HG03039 (cell line): ENCODE measurements around the gene RBFOX2.
"Not testable (repeated sequence)": the region's sequence is repeated elsewhere in the genome, so short reads cannot be mapped to it uniquely, and the experiment has no call there.

Source experiments
- ATAC-seq: cut with Tn5 transposase; IDR thresholded peaks from one replicate; pipeline ENCODE4 v1.9.1; 2021; ENCODE audit warnings: mild to moderate bottlenecking, moderate library complexity; ENCODE audit not compliant: unreplicated experiment

The RBFOX2 gene

GRCh38 chr22:36044517-36044916 lies 15.9 kb upstream of the RBFOX2 start:
- ATAC-seq = not testable (repeated sequence)

- ATAC-seq = no peak
Observed at GRCh38 chr22:36042240-36042639, 13.6 kb upstream of the RBFOX2 start.

- no peak for ATAC-seq
Observed at GRCh38 chr22:36039125-36039524, 10.5 kb upstream of the RBFOX2 start.

GRCh38 chr22:36037102-36037758 lies 8.6 kb upstream of the RBFOX2 start:
- no peak for ATAC-seq

GRCh38 chr22:36036167-36036624 lies 7.6 kb upstream of the RBFOX2 start:
- no peak for ATAC-seq

- ATAC-seq = no peak
Observed at GRCh38 chr22:36032611-36033010, 4.0 kb upstream of the RBFOX2 start.

- ATAC-seq = no peak
Observed at GRCh38 chr22:36029406-36029755, 757 bp upstream of the RBFOX2 start.

- ATAC-seq = no peak
Observed at GRCh38 chr22:36027935-36028645, 534 bp downstream of the RBFOX2 start.

- ATAC-seq = no peak
Observed at GRCh38 chr22:36027579-36027934, 1.1 kb downstream of the RBFOX2 start.

- no peak for ATAC-seq
Observed at GRCh38 chr22:36026741-36027140, 1.9 kb downstream of the RBFOX2 start.

- ATAC-seq = no peak
Observed at GRCh38 chr22:36022697-36023096, 5.9 kb downstream of the RBFOX2 start.

GRCh38 chr22:36022162-36022561 lies 6.5 kb downstream of the RBFOX2 start:
- no peak for ATAC-seq

- no peak for ATAC-seq
Observed at GRCh38 chr22:36021606-36022153, 6.9 kb downstream of the RBFOX2 start.

GRCh38 chr22:36020865-36021264 lies 7.8 kb downstream of the RBFOX2 start:
- ATAC-seq = not testable (repeated sequence)

GRCh38 chr22:36017651-36018091 lies 11.0 kb downstream of the RBFOX2 start:
- ATAC-seq = no peak

- no peak for ATAC-seq
Observed at GRCh38 chr22:36016684-36017083, 11.9 kb downstream of the RBFOX2 start.

- no peak for ATAC-seq
Observed at GRCh38 chr22:36015811-36016529, 12.7 kb downstream of the RBFOX2 start.

GRCh38 chr22:36015155-36015810 lies 13.3 kb downstream of the RBFOX2 start:
- ATAC-seq = no peak

GRCh38 chr22:36014546-36015074 lies 14.0 kb downstream of the RBFOX2 start:
- no peak for ATAC-seq

GRCh38 chr22:36012332-36012731 lies 16.3 kb downstream of the RBFOX2 start:
- no peak for ATAC-seq

- ATAC-seq = no peak
Observed at GRCh38 chr22:36010882-36011281, 17.7 kb downstream of the RBFOX2 start.
